WTC11 (cell line): ENCODE data around the gene FSTL4.

Experiments used
- FOXP4 ChIP-seq: sonication (generic); formaldehyde crosslinking; IDR thresholded peaks from 2 replicates; pipeline ENCODE4 v1.8.0; 2022; ENCODE audit warnings: mild to moderate bottlenecking, missing genetic modification reagents
- HMGXB4 ChIP-seq: sonication (generic); formaldehyde crosslinking; IDR thresholded peaks from 2 replicates; pipeline ENCODE4 v1.8.1; 2023; ENCODE audit warnings: mild to moderate bottlenecking, moderate library complexity, missing genetic modification reagents

- no peak for TF ChIP-seq HMGXB4 (CRISPR knock-in tag)
- no peak for TF ChIP-seq FOXP4 (CRISPR knock-in tag)
These were observed 354.4 kb downstream of the FSTL4 start for GRCh38 chr5:133257977-133258376.
